Ascending aorta (tissue), 2 donors: ENCODE results near the gene DNAJB2. TPM values are rescaled to one million over a fixed set of nuclear protein-coding genes. Genes with fewer than 3 reads are reported as not detected.

Experiments
- DNase-seq, 2 donors: peaks; one replicate each; pipeline ENCODE4 v3.0.0-alpha.2; 2019; ENCODE audit warnings: low spot score in 2 of 2
- H3K27ac ChIP-seq, 2 donors: fragments of 200-600 bp; sonication (generic); one replicate each; pipeline ENCODE4 v1.5.1; 2016 to 2017; ENCODE audit warnings: mild to moderate bottlenecking in 1 of 2
- H3K27me3 ChIP-seq: fragments of 200-600 bp; sonication (generic); one replicate; pipeline ENCODE4 v1.5.1; 2017
- H3K36me3 ChIP-seq, 2 donors: fragments of 200-600 bp; sonication (generic); one replicate each; pipeline ENCODE4 v1.5.1; 2016
- H3K4me1 ChIP-seq, 2 donors: fragments of 200-600 bp; sonication (generic); one replicate each; pipeline ENCODE4 v1.5.1; 2016 to 2017; ENCODE audit warnings: mild to moderate bottlenecking in 1 of 2
- H3K4me3 ChIP-seq, 2 donors: fragments of 200-600 bp; sonication (generic); one replicate each; pipeline ENCODE4 v1.5.1; 2016 to 2017; ENCODE audit warnings: mild to moderate bottlenecking in 1 of 2
- H3K9me3 ChIP-seq, 2 donors: fragments of 200-600 bp; sonication (generic); one replicate each; pipeline ENCODE4 v1.5.1; 2016
- intact Hi-C: fragments of 100-400 bp; cut with DNase I; formaldehyde crosslinking; loops from one replicate; pipeline ENCODE4 v1.15.1; 2023
- total RNA-seq: library from RNA; depleted of rRNA; stranded (reverse); fragments of >200 nt; gene quantifications from one replicate; pipeline ENCODE4 v1.1.0, GENCODE V29; 2016
- TF ChIP-seq, protein P1 (sequence below), 3 experiments: fragments of 200-600 bp in 2 of 3; fragments of 450-650 bp in 1 of 3; sonication (generic) in 2 of 3; IDR thresholded peaks; one replicate each; pipeline ENCODE4 v1.5.1; 2016 to 2019; ENCODE audit warnings: antibody characterized with exemption in 3 of 3, mild to moderate bottlenecking in 1 of 3, moderate library complexity in 1 of 3

The DNAJB2 gene
- total RNA-seq, 1 donor from 2014 or later, result 51.0 TPM

- TF ChIP-seq, protein P1, sequence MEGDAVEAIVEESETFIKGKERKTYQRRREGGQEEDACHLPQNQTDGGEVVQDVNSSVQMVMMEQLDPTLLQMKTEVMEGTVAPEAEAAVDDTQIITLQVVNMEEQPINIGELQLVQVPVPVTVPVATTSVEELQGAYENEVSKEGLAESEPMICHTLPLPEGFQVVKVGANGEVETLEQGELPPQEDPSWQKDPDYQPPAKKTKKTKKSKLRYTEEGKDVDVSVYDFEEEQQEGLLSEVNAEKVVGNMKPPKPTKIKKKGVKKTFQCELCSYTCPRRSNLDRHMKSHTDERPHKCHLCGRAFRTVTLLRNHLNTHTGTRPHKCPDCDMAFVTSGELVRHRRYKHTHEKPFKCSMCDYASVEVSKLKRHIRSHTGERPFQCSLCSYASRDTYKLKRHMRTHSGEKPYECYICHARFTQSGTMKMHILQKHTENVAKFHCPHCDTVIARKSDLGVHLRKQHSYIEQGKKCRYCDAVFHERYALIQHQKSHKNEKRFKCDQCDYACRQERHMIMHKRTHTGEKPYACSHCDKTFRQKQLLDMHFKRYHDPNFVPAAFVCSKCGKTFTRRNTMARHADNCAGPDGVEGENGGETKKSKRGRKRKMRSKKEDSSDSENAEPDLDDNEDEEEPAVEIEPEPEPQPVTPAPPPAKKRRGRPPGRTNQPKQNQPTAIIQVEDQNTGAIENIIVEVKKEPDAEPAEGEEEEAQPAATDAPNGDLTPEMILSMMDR (IDR thresholded peaks at IDR 0.05), result no peak
- Histone ChIP-seq H3K4me1 (peaks cover 5 to 25% of the 10 kb centered on the region in 2 donors), H3K27me3 (no peaks in the 10 kb centered on the region), H3K9me3 (no peaks in the 10 kb centered on the region), H3K27ac (peak overlapping the region; percentile 69 to 71), H3K36me3 (peaks cover 2 to 3% of the 10 kb centered on the region in 2 donors), H3K4me3 (no peak overlapping the region)
- DNase-seq, result peak in 1 of 2 donors; percentile 56
- intact Hi-C loops, result loop anchor here (5.0 to 10.0 kb wide), 2 partner anchors 97 to 244 kb away; partner anchors contain the start of gene DNPEP
Observed at GRCh38 chr2:219290381-219291171, 11.4 kb downstream of the DNAJB2 start.

GRCh38 chr2:219291394-219291793 is 12.2 kb downstream of the DNAJB2 start:
- intact Hi-C loops, result loop anchor here (5.0 to 10.0 kb wide), 2 partner anchors 96 to 243 kb away; partner anchors contain the start of gene DNPEP

DNA sequence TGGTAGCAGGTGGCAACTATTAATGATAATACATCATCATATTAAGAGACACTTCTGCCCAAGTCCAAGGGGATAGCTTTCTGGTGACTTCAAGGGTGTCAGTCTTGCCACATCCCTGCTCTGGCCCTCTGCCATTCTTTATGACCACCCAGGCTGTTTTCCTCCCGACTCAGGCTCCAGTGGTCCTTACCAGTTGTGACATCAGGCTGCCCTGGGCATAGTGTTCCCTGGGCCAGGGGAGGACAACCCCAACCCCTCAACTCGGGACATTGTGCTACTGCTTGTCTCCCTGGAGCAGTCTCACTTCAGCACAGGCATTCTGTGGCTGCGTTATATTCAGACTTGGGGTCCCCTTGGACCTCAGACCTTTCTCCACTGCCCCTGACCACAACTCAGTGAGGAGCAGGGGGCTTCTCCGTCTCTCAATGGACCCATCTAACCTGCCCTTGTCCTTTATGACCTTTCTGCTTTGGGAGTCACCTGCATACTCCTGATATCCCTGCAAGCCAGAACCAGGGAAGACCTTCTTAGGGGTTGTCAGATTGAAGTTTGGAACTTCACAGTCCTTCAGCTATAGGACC is 12.8 kb downstream of the DNAJB2 start:
- DNase-seq, result peak in 1 of 2 donors; percentile 61
- no peak overlapping the region for H3K4me3 ChIP-seq
- TF ChIP-seq, protein P1 (IDR thresholded peaks at IDR 0.05), result no peak
- intact Hi-C loops, result loop anchor here (5.0 to 10.0 kb wide), 2 partner anchors 95 to 243 kb away; partner anchors contain the start of gene DNPEP
- no peaks in the 10 kb centered on the region for H3K27me3 ChIP-seq
- no peaks in the 10 kb centered on the region for H3K9me3 ChIP-seq
- H3K27ac ChIP-seq, result no peak overlapping the region
- peaks cover 5 to 20% of the 10 kb centered on the region in 2 donors for H3K4me1 ChIP-seq
- no peaks in the 10 kb centered on the region for H3K36me3 ChIP-seq

More at GRCh38 chr2:219291394-219291793, 12.2 kb downstream of the DNAJB2 start:
- TF ChIP-seq, protein P1 (IDR thresholded peaks at IDR 0.05), result no peak
- Histone ChIP-seq H3K4me1 (peaks cover 5 to 22% of the 10 kb centered on the region in 2 donors), H3K27me3 (no peaks in the 10 kb centered on the region), H3K9me3 (no peaks in the 10 kb centered on the region), H3K36me3 (peaks cover 0 to 3% of the 10 kb centered on the region in 2 donors), H3K27ac (no peak overlapping the region), H3K4me3 (no peak overlapping the region)
- DNase-seq, result peak in 1 of 2 donors; percentile 61

DNA sequence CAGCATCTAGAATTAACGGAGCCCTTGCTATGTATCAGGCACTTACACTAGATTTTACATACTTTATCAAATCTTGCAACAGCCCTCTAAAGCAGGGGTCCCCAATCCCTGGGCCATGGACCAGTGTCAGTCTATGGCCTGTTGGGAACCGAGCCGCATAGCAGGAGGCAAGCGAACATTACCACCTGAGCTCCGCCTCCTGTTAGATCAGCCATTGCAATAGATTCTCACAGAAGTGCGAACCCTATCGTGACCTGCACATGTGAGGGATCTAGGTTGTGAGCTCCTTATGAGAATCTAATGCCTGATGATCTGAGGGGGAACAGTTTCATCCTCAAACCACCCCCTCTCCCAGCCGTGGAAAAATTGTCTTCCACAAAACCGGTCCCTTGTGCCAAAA is 13.4 kb downstream of the DNAJB2 start:
- intact Hi-C loops, result loop anchor here (5.0 to 10.0 kb wide), 2 partner anchors 95 to 242 kb away; partner anchors contain the start of gene DNPEP
- H3K27ac ChIP-seq, result no peak overlapping the region
- H3K27me3 ChIP-seq, result no peaks in the 10 kb centered on the region
- no peaks in the 10 kb centered on the region for H3K36me3 ChIP-seq
- H3K4me3 ChIP-seq, result no peak overlapping the region
- TF ChIP-seq, protein P1 (IDR thresholded peaks at IDR 0.05), result no peak
- no peaks in the 10 kb centered on the region for H3K9me3 ChIP-seq
- DNase-seq, result peak in 1 of 2 donors; percentile 48
- peaks cover 5 to 20% of the 10 kb centered on the region in 2 donors for H3K4me1 ChIP-seq

DNA sequence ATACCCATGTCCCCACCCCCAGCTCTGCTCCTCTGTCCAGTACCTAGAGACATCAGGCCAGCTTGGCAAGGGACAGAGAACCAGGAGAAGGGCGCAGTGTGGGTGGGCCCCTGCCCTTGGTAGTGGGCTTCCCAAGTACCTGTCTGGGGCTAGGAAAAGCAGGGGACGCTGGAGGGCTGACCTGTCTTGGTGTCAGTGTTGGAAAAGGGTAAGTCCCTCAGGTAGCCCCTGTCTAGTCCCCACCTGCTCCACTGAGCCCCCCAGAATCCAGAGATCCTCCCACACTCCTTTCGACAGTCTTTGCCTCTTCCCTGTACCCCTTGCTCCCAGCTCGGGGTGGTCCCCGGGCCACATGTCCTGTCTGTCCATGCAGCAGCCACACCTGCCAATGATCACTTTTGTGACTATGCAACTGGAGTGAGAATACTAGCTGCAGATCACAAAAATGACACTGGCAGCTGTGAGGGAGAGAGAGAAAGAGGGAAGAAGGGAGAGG is 14.6 kb downstream of the DNAJB2 start:
- H3K4me3 ChIP-seq, result peak overlapping the region in 1 of 2 donors; percentile 67
- TF ChIP-seq, protein P1 (IDR thresholded peaks at IDR 0.05), result no peak
- intact Hi-C loops, result loop anchor here (1.0 to 10.0 kb wide), 6 partner anchors 14 to 241 kb away; partner anchors contain the start of genes ANKZF1, ATG9A, DNAJB2 and DNPEP
- H3K27me3 ChIP-seq, result no peaks in the 10 kb centered on the region
- no peaks in the 10 kb centered on the region for H3K9me3 ChIP-seq
- H3K4me1 ChIP-seq, result peaks cover 5 to 20% of the 10 kb centered on the region in 2 donors
- H3K27ac ChIP-seq, result peak overlapping the region; percentile 83 to 86
- H3K36me3 ChIP-seq, result no peaks in the 10 kb centered on the region
- peak in 1 of 2 donors; percentile 62 for DNase-seq
